Bronchial epithelial cell (primary cell): ENCODE results near the gene ZSWIM4. TPM values are rescaled to one million over a fixed set of nuclear protein-coding genes. Genes with fewer than 3 reads are reported as not detected.
A peak's percentile ranks its signal among the peaks of the same experiment; 100 is the strongest.
"Not testable (repeated sequence)": the region's sequence is repeated elsewhere in the genome, so short reads cannot be mapped to it uniquely, and the experiment has no call there.

Source experiments
- DNase-seq: peaks from one replicate; pipeline ENCODE4 v3.0.0-alpha.2; 2010; ENCODE audit warnings: low read depth
- FAIRE-seq: peaks from 2 replicates; lab custom pipeline; 2011; peaks lifted over from hg19 to GRCh38; lab: Jason Lieb, UNC
- H3K27me3 ChIP-seq: 2 replicates; pipeline ENCODE4 v1.5.1; 2011; ENCODE audit warnings: low read length; ENCODE audit not compliant: control insufficient read depth, insufficient read depth
- H3K36me3 ChIP-seq: 2 replicates; pipeline ENCODE4 v1.5.1; 2011; ENCODE audit warnings: low read length; ENCODE audit not compliant: control insufficient read depth, insufficient read depth
- H3K4me3 ChIP-seq: 2 replicates; pipeline ENCODE4 v1.5.1; 2011; ENCODE audit warnings: mild to moderate bottlenecking, low read depth, low read length, control low read depth
- total RNA-seq: library from RNA; depleted of rRNA; stranded (reverse); fragments of >200 nt; gene quantifications from 2 replicates; pipeline ENCODE4 v1.2.1, GENCODE V29; 2014
- TF ChIP-seq, protein P1 (sequence below): IDR thresholded peaks from 2 replicates; pipeline ENCODE4 v1.5.1; 2011; ENCODE audit warnings: mild to moderate bottlenecking, moderate library complexity, low read length, control low read depth, inconsistent platforms; ENCODE audit not compliant: insufficient read depth, severe bottlenecking

The ZSWIM4 gene
- total RNA-seq, 1 donor from 2014 or later = 3.2 TPM

DNA sequence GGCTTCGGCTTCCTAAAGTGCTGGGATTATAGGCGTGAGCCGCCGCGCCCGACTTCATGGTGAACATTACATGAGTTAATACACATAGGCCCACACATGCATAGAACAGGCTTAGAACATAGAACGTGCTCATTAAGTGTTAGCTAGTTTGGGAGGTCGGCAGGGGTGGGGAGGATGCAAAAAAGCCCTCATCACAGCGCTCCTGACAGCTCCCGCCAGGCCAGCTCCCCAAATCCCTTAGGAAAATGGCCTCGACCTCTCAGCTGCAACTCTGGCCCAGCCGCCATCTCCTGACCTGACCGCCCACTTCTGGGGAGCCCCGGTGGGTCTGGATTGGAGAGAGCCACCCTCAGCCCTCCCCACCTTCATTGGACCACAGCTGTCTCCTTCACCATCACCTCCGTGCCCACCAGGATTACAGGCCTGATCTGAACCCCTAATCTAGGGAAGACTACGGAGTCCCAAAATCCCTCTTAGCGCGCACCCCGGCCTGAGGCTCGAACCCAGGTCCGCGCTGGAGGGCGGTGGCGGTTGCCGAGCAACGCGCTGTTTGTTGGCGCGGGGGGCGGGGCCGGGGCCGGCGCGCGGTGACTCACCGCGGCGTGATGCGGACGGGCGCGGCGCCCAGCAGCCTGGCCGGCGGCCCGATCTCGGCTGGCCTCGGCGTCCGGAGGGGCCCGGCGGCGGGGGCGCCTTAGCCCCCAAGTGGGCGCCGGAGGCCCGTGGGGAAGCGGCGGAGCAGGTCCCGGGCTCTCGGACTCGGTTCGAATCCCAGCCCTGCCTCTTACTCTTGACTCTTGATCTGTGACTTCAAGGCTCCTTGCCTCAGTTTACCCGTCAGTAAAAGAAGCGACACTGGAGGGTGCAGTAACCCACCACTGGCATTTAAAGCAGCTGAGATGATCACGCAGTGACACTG is 55.0 kb downstream of the ZSWIM4 start:
- FAIRE-seq (no peak), DNase-seq (no peak)
- no peaks in the 10 kb centered on the region for H3K27me3 ChIP-seq
- no peaks in the 10 kb centered on the region for H3K36me3 ChIP-seq
- H3K4me3 ChIP-seq = peak overlapping the region; percentile 32
- TF ChIP-seq, protein P1, sequence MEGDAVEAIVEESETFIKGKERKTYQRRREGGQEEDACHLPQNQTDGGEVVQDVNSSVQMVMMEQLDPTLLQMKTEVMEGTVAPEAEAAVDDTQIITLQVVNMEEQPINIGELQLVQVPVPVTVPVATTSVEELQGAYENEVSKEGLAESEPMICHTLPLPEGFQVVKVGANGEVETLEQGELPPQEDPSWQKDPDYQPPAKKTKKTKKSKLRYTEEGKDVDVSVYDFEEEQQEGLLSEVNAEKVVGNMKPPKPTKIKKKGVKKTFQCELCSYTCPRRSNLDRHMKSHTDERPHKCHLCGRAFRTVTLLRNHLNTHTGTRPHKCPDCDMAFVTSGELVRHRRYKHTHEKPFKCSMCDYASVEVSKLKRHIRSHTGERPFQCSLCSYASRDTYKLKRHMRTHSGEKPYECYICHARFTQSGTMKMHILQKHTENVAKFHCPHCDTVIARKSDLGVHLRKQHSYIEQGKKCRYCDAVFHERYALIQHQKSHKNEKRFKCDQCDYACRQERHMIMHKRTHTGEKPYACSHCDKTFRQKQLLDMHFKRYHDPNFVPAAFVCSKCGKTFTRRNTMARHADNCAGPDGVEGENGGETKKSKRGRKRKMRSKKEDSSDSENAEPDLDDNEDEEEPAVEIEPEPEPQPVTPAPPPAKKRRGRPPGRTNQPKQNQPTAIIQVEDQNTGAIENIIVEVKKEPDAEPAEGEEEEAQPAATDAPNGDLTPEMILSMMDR = no peak

GRCh38 chr19:13850910-13851733 is 55.9 kb downstream of the ZSWIM4 start:
- H3K4me3 ChIP-seq = peak overlapping the region; percentile 32
- TF ChIP-seq, protein P1 = no peak
- no peaks in the 10 kb centered on the region for H3K27me3 ChIP-seq
- FAIRE-seq (no peak), DNase-seq (peak; percentile 85)
- no peaks in the 10 kb centered on the region for H3K36me3 ChIP-seq

GRCh38 chr19:13851734-13852114 is 56.5 kb downstream of the ZSWIM4 start:
- not testable (repeated sequence) for H3K36me3 ChIP-seq, FAIRE-seq, H3K4me3 ChIP-seq, H3K27me3 ChIP-seq, DNase-seq

DNA sequence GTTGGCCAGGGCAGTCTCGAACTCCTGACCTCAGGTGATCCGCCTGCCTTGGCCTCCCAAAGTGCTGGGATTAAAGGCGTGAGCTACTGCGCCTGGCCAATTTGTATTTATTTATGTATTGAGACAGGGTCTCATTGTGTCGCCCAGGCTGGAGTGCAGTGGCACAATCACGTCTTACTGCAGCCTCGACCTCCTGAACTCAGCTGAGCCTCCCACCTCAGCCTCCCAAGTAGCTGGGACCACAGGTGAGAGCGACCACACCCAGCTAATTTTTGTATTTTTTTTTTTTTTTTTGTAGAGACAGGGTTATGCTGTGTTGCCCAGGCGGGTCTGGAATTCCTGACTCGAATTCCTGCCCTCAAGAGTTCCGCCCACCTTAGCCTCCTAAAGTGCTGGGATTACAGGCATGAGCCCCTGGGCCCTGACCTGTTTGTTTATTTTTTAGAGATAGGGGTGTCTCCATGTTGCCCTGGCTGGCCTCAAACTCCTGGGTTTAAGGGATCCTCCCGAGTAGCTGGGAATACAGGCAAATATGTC is 57.0 kb downstream of the ZSWIM4 start:
- not testable (repeated sequence) for FAIRE-seq, H3K36me3 ChIP-seq, DNase-seq, H3K4me3 ChIP-seq, H3K27me3 ChIP-seq

DNA sequence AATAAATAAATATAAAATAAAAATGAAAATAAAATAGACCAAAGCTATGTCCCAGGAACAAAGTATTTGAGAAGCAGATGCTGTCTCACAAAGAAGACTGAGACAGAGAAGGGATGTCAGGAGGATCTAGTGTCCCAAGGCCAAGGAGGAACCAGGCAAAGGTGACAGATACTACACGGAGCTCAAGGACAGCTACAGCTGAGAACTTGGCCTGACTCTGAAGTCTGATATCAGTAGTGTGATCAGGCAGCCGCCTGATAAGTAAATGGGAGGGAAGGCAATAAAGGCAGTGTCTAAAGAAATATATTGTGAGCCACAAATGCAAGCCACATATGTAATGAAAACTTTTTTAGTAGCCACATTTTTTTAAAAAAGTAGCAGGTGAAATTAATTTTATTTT is 61.3 kb downstream of the ZSWIM4 start:
- DNase-seq = no peak
- no peak for FAIRE-seq
- Histone ChIP-seq H3K27me3 (no peaks in the 10 kb centered on the region), H3K4me3 (no peak overlapping the region), H3K36me3 (no peaks in the 10 kb centered on the region)
- TF ChIP-seq, protein P1 = no peak

GRCh38 chr19:13859361-13859880 is 64.2 kb downstream of the ZSWIM4 start:
- Histone ChIP-seq H3K27me3 (no peaks in the 10 kb centered on the region), H3K36me3 (no peaks in the 10 kb centered on the region), H3K4me3 (no peak overlapping the region)
- TF ChIP-seq, protein P1 = no peak
- FAIRE-seq = no peak
- no peak for DNase-seq
